ENCODE results near the gene PEX3.

The PEX3 gene

GRCh38 chr6:143540192-143540591 lies 89.6 kb downstream of the PEX3 start:
- DNase-seq = no peak

All from GDM1 (cell line).